ENCODE measurements around the gene RAVER1. TPM values are rescaled to one million over a fixed set of nuclear protein-coding genes. Genes with fewer than 3 reads are reported as not detected.

The RAVER1 gene
- total and polyA plus RNA-seq, 9 of the 15 experiments (the other 6 are each of a cell fraction or from before 2014, with no cell fraction given), result 0.06 to 113 (median 7.0) TPM

DNA sequence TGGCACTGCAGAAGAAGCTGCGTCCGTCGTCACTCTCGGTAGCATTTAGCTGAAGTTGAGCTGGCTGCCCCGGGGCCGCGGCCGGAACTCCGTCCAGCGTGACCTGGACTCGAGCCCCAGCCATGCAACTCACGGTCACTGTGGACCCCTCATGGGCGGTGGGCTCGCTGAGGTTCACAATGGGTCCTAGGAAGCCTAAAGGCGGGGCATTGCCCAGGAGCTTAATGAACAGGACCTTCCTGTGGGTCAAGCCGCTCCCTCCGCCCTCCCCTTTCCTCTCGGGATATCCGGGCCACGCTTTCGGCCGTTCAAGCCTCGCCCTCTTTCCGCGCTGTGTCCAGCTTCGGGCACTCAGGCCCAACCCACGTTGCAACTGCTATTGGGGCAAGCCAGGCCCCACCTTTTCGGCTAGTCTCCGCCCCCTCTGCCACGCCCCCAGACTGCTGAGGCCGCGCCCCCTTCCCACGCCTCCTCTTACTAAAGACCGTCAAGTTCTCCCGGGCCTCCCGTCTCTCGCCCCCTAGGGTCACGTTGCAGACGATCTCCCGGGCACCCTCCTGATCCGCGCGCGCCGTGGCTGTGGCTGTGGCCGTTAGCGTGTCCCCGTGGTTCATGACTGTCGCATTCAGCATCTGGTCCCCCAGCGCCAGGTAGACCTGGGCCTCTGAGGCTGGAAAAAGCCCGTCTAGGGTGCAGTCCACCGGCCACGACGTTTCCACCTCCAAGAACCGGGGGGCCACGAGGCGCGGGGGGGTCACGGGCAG, 1.4 kb upstream of the RAVER1 start (continued):
- TF ChIP-seq SREBF1 (IDR thresholded peaks at IDR 0.05; ENCODE audit: borderline replicate concordance, low read depth, low read length), result no peak
- TF ChIP-seq, protein P1, sequence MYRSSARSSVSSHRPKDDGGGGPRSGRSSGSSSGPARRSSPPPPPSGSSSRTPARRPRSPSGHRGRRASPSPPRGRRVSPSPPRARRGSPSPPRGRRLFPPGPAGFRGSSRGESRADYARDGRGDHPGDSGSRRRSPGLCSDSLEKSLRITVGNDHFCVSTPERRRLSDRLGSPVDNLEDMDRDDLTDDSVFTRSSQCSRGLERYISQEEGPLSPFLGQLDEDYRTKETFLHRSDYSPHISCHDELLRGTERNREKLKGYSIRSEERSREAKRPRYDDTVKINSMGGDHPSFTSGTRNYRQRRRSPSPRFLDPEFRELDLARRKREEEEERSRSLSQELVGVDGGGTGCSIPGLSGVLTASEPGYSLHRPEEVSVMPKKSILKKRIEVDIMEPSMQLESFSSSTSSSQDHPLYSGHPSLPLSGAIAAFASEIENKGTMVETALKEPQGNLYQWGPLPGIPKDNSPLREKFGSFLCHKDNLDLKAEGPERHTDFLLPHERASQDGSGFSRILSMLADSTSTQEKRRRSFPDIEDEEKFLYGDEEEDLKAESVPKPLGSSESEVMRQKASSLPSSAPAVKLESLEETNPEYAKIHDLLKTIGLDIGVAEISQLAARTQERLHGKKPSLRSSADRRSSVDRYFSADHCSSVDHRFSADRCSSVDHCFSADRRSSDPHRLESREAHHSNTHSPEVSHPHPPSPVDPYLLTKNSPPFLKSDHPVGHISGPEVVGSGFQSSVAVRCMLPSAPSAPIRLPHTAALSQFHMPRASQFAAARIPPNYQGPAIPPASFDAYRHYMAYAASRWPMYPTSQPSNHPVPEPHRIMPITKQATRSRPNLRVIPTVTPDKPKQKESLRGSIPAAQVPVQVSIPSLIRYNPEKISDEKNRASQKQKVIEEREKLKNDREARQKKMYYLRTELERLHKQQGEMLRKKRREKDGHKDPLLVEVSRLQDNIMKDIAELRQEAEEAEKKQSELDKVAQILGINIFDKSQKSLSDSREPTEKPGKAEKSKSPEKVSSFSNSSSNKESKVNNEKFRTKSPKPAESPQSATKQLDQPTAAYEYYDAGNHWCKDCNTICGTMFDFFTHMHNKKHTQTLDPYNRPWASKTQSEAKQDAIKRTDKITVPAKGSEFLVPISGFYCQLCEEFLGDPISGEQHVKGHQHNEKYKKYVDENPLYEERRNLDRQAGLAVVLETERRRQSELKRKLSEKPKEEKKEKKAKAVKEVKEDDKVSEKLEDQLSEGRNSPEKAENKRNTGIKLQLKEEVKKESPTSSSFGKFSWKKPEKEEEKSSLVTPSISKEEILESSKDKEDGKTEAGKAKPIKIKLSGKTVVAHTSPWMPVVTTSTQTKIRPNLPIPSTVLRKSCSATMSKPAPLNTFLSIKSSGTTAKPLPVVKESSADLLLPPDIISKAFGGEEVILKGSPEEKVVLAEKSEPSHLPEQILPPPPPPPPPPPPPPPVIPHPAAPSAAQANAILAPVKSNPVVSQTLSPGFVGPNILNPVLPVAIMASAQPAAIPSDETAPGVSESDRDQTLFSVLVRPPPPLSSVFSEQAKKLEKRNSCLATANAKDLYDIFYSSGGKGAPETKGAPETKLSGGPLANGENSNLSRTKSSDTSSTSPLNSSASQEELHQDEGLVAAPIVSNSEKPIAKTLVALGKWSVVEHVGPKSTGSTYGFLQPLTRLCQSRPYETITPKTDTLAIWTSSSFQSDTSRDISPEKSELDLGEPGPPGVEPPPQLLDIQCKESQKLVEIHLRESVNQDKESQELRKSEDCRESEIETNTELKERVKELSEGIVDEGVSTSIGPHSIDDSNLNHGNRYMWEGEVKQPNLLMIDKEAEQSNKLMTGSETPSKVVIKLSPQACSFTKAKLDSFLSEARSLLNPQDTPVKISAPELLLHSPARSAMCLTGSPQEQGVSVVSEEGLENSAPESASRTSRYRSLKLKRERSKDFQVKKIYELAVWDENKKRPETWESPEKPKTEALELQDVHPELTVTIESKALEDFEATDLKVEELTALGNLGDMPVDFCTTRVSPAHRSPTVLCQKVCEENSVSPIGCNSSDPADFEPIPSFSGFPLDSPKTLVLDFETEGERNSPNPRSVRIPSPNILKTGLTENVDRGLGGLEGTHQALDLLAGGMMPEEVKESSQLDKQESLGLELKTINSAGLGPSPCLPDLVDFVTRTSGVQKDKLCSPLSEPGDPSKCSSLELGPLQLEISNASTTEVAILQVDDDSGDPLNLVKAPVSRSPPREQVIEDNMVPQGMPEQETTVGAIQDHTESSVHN (IDR thresholded peaks at IDR 0.05; ENCODE audit: borderline replicate concordance in 1 of 2, low read depth in 1 of 2), result no peak
- TF ChIP-seq, protein P2, sequence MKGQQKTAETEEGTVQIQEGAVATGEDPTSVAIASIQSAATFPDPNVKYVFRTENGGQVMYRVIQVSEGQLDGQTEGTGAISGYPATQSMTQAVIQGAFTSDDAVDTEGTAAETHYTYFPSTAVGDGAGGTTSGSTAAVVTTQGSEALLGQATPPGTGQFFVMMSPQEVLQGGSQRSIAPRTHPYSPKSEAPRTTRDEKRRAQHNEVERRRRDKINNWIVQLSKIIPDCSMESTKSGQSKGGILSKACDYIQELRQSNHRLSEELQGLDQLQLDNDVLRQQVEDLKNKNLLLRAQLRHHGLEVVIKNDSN (CRISPR knock-in tag; IDR thresholded peaks at IDR 0.05), result peak; percentile 49
- no peak for TF ChIP-seq ARHGAP35 (IDR thresholded peaks at IDR 0.05; ENCODE audit: partially characterized antibody)
- no peak for TF ChIP-seq HNRNPUL1 (IDR thresholded peaks at IDR 0.05; ENCODE audit: low read length)
- peak; percentile 30; the same call in 1 of the 2 replicates for TF ChIP-seq MBD2 (IDR thresholded peaks at IDR 0.05; ENCODE audit: borderline replicate concordance, low read depth)
- no peak for TF ChIP-seq NFXL1 (CRISPR knock-in tag; IDR thresholded peaks at IDR 0.05)
- TF ChIP-seq, protein P3, sequence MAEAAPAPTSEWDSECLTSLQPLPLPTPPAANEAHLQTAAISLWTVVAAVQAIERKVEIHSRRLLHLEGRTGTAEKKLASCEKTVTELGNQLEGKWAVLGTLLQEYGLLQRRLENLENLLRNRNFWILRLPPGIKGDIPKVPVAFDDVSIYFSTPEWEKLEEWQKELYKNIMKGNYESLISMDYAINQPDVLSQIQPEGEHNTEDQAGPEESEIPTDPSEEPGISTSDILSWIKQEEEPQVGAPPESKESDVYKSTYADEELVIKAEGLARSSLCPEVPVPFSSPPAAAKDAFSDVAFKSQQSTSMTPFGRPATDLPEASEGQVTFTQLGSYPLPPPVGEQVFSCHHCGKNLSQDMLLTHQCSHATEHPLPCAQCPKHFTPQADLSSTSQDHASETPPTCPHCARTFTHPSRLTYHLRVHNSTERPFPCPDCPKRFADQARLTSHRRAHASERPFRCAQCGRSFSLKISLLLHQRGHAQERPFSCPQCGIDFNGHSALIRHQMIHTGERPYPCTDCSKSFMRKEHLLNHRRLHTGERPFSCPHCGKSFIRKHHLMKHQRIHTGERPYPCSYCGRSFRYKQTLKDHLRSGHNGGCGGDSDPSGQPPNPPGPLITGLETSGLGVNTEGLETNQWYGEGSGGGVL (CRISPR knock-in tag; IDR thresholded peaks at IDR 0.05), result no peak
- TF ChIP-seq BHLHE40 (IDR thresholded peaks at IDR 0.05; ENCODE audit: low read length), result no peak; the same call in 1 of the 2 replicates
- TF ChIP-seq SIRT6 (IDR thresholded peaks at IDR 0.05; ENCODE audit: low read depth, low read length), result no peak
- TF ChIP-seq, protein P4, sequence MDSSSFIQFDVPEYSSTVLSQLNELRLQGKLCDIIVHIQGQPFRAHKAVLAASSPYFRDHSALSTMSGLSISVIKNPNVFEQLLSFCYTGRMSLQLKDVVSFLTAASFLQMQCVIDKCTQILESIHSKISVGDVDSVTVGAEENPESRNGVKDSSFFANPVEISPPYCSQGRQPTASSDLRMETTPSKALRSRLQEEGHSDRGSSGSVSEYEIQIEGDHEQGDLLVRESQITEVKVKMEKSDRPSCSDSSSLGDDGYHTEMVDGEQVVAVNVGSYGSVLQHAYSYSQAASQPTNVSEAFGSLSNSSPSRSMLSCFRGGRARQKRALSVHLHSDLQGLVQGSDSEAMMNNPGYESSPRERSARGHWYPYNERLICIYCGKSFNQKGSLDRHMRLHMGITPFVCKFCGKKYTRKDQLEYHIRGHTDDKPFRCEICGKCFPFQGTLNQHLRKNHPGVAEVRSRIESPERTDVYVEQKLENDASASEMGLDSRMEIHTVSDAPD (CRISPR knock-in tag; IDR thresholded peaks at IDR 0.05), result no peak
- TF ChIP-seq, protein P5, sequence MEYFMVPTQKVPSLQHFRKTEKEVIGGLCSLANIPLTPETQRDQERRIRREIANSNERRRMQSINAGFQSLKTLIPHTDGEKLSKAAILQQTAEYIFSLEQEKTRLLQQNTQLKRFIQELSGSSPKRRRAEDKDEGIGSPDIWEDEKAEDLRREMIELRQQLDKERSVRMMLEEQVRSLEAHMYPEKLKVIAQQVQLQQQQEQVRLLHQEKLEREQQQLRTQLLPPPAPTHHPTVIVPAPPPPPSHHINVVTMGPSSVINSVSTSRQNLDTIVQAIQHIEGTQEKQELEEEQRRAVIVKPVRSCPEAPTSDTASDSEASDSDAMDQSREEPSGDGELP (CRISPR knock-in tag; IDR thresholded peaks at IDR 0.05; ENCODE audit: borderline replicate concordance), result 0 out of 2 replicates have a peak, but pooled peaks have one; percentile 14
- peak; percentile 53 for TF ChIP-seq HMGN3 (IDR thresholded peaks at IDR 0.05; ENCODE audit: borderline replicate concordance, extremely low read depth, insufficient read length, low read depth, low read length)

Data from K562 (cell line).